ENCODE results near the gene TPM4.

Gene TPM4

GRCh38 chr19:16146112-16146511, 69.8 kb downstream of the TPM4 start:
- intact Hi-C loops (cut with DNase I), result no loop called here
- no peak for DNase-seq

GRCh38 chr19:16148443-16149229, 72.3 kb downstream of the TPM4 start:
- DNase-seq, result no peak
- intact Hi-C loops (cut with DNase I), result no loop called here
